Stimulated activated CD4-positive, alpha-beta T cell treated with anti-CD3 and anti-CD28 coated beads, Interleukin-1b, Interleukin-23, amount 100 ng/mL, for 48 hours (primary cell): ENCODE data around the gene ENDOU.

Experiments
- DNase-seq: peaks from one replicate; pipeline ENCODE4 v3.0.0-alpha.2; 2020

ENDOU gene

DNA sequence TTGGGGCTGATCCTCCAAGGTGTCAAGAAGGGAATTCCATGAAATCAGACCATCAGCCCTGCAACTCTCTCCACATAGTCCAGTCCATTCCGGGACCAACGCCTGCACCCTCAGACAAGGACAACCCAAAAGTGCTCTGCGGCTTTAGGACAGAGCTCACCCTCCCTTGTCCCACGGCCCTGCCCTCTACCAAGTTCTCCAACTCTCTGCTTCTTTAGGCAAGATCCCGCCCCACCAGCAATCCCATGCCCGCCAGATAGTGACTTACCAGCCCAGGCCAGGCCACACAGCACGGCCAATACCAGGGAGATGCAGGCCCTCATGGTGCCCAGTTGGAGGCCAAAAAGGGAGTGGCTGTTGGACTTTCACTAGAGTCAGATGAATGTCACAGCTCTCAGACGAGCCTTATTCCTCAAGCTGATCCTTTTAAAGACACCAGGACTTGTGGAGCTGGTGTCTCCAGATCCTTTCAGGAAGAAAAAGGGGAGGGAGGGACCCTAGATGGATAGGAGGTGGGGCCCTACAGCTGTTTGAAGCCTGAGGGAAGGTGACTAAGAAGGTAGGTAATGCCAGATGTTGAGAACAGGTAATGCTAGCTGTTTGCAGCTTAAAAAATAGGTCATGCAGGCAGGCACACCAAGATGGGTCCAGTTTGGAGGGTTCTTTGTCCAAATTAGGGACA, at the start of gene ENDOU:
TSS of gene ENDOU (minus strand) at position 400 of the 682 bp plus-strand sequence. CDS start at position 323, 77 bp downstream.
- no peak for DNase-seq

DNA sequence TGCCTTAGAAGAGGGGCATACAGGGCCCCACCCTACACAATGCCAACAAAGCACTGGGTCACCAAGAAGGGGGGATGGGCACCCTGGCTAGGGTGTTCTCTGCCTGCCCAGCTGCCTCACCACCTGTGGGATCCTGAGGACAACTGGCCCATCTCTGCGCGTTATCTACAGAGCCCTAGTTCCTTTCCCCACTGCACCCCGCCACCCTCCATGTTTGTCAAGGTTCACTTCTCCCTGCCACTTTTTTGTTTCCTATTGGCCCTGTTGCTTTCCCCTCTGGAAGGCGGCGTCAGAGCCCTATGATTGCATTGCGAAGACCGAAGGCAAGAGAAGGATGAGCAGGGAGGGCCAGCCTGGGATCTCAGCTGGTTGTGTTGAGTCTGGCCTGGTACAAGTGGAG, 49.4 kb upstream of the ENDOU start:
- DNase-seq = no peak

GRCh38 chr12:47773858-47774580, 48.7 kb upstream of the ENDOU start:
- DNase-seq = no peak

DNA sequence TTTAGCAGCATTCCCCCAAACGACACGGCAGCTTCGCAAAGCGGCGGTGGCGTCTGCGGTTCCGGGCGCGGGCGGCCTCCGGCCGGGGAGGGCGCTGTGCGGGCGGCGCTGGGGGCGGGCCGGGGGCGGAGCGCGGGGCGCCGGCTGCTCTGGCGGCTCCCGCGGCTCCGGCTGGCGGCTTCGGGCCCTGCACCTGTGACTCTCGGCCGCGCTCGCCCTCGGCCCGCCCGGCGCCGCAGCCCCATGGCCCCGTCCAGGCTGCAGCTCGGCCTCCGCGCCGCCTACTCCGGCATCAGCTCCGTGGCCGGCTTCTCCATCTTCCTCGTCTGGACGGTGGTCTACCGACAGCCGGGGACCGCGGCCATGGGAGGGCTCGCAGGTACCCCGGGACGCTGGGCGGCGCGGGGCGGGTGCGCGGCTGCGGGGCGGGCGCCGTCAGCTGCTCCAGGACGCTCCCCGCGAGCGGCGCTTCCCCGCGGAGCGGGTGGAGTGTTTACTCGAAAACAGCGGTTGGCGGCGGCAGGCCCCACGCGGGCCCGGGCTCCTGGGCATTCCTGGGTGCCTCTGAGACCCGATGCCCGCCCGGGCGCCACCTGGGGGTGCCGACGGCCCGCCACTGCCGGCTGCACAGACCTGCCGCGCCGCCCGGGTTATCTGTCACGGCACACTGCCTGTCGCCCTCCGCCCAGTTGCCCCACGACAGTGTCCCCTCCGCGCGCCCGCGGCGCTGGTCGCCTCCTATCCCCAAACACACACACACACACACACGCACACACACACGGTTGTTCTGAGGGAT, 48.0 kb upstream of the ENDOU start, which contains the start of gene SLC48A1:
TSS of gene SLC48A1 (plus strand) at position 177 of the 796 bp plus-strand sequence. CDS start at position 244, 67 bp downstream.
- peak; percentile 55 for DNase-seq

DNA sequence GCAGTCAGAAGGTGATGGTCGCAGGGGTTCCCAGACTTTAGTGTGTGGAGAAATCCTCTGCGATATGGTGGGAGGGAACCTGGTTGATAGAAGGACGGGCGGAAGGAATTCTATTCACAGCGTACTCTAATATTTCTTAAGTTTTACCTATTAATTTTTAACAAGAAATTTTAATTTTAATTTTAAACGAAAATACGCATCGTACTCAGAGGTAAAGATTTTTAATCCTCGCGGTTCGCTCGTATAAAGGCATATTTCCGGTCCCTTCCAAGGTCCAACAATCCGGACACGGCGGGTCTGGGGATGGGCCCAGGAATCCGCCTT, 47.4 kb upstream of the ENDOU start:
- DNase-seq = no peak

DNA sequence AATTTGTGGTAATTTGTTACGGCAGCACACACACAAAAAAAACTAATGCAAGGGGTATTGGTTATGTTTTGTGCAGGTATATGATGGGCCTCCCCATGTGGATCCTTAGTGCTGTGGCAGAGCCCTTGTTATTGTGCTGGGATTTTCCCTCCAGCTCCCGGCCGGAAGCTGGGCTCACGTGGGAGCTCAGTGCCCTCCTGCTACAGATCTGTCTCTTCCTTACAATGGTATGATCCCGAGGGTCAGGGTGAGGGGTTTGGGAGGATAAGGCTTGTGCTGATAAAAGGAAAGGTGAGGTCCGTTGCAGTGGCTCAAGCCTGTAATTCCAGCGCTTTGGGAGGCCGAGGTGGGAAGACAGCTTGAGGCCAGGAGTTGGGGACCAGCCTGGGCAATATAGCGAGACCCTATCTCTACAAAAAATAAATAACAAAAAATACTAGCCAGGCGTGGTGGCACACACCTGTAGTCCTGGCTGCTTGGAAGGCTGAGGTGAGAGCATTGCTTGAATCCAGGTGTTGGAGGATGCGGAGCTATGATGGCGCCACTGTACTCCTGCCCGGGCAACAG, 46.9 kb upstream of the ENDOU start:
- DNase-seq = no peak

- DNase-seq = no peak
These were observed 46.0 kb upstream of the ENDOU start for GRCh38 chr12:47771304-47771703.

- DNase-seq = no peak
These were observed 44.9 kb upstream of the ENDOU start for GRCh38 chr12:47770086-47770726.

DNA sequence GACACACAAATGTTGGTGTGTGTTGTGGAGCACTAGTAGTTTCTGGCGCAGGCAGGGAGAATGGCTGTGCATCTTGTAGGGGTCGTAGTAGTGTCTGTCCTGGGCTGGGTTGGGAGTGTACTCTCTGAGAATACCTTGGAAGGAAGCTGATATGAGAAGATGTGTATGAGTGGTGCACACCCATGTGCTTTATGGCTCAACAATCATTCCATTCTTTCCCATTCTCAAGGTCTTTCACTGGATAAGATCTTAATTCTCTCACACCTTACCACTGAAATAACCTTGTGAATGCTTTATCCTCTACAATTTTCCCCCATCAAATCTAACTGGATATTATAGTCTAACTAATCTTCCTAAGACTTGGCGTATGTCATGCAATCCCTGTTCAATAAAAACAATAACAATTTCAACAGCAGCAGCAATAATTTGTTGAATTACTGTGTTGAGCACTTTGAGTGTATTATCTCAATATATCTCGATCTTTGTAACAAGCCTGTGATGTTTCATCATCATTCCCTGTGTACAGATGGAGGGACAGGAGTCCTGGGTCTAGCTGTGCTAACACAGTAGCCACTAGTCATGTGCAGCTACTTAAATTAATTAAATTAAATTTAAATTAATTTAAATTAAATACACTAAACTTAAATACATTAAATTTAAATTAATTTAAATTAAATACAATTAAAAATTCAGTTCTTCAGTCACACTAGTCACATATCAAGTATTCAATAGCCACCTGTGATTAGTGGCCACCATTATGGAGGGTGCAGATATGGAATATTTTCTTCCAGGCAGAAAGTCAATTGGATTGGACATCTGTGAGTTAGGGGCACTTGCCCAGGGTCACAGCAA, 44.2 kb upstream of the ENDOU start:
- DNase-seq = no peak

DNA sequence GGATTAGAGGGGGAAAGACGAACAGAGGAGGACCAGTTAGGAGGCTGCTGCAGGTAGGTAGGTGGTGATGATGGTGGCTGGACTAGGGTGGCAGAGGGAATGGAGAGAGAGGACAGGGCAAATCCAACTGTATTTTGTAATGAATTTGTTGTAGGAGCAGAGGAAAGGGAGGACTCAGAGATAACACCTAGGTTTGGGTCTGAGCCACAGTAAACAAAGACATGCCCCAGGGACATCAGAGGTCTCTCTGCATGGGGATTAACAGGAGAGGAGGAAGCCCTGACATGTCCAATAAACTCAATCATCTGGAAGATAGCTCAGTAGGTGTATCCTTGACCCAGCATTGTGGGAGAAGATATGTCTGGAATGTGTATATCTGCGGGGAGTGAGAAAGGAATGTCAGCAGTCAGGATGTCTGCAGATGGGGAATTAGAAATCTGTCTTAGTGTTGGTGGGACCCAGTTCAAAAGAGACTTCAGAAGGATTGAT, 43.1 kb upstream of the ENDOU start:
- no peak for DNase-seq

DNA sequence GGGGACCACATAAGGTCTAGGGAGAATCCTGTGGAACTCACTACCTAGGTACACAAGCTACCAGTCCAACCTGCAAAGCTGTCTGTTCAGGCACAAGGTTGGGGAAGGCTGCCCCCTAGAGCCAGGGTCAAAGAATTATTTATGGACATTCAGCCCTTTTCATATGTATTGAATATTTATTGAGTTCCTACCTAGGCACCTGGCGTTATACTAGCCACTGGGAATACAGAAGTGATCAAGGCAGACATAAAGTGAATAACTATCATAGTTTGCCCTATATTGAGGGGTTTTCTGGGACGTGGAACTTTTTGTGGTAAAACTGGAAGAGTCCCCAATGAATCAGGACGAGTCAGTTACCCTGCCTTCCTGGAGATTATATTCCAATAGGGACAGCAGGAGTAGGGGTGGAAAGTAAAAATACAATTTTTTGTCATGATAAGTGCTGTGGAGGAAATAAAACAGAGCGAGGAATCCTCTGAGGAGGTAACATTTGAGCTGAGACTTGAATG, 42.0 kb upstream of the ENDOU start:
- DNase-seq = peak; percentile 69

- DNase-seq = no peak
These were observed 41.4 kb upstream of the ENDOU start for GRCh38 chr12:47766502-47767215.

GRCh38 chr12:47763481-47764346, 38.4 kb upstream of the ENDOU start:
- no peak for DNase-seq

- no peak for DNase-seq
These were observed 37.7 kb upstream of the ENDOU start for GRCh38 chr12:47762850-47763465.

GRCh38 chr12:47758834-47759690, 33.8 kb upstream of the ENDOU start, which contains the start of gene RAPGEF3:
RAPGEF3 (minus strand) TSS chr12:47758880; CDS start chr12:47758556, 324 bp downstream.
- DNase-seq = peak; percentile 68

DNA sequence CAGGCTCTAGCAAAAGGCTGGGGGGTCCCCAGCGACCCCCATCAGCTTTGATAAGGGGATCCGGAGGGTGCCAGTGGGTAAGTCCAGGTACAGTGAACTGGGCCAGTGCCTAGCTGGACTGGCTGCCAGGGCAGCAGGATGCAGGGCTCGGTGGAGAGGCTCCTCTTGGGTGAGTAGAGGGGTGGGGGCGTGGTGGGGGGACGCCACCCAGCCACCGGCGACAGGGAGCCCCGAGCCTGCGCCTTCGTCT, 33.2 kb upstream of the ENDOU start:
- DNase-seq = no peak

DNA sequence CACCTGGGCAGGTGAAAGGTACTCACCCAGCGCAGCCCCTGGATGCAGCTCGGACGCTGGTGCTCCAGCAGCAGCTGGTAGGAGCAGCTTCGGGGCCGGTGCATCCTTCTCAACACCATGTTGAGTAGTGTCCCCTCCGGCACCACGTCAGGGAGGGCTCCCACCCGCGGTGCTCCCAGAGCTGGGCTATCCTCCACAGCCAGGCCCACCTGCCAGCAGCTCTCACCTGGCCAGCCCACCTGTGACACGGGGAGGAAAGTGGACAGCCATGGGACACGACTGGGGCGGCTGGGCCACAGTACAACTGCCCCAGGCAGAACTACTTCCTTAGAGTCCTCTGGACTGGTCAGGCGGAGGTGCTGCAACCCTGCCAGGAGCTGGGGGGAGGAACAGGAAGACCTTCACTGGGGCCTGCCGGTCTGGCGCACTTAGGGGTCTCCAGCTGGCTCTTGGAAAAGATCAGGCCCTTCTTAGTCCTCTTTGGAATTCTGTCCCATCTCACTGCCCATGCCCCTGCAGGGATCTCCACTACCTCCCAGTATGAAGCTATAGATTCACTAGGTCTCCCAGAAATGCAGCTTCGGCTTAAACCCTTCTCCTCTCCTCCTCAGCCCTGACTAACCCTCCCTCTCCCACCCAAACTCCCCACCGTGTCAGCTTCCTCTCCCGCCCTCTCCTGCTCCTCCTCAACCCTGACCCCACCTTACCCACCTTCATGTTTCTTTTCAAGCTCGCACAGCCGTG, 32.7 kb upstream of the ENDOU start:
- no peak for DNase-seq

DNA sequence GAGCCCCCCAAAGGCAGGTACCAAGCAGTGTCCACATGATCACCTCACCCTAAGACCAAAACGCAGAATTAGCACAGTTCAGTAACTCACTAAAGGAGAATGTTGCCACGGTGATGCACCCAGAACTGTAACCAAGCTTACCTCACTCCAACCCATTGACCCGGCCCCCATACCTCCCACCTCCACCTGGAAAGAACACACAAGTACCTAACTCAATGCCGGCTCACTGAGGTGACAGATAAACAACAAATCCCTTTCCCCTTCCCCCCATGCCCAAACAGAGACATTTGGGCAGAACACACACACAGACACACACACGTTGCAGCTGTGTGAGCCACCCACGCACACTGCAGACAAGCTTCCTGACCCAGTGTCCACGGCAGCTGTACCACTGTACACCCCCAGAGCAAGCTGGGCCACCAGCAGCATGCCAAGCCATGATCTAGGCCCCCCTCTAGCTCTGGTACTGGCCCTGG, 32.1 kb upstream of the ENDOU start:
- DNase-seq = no peak
